Neural crest cell (in vitro differentiated cells): ENCODE data around the gene PTPRG. TPM values are rescaled to one million over a fixed set of nuclear protein-coding genes. Genes with fewer than 3 reads are reported as not detected.

Experiments
- DNase-seq: peaks from one replicate; pipeline ENCODE4 v3.0.0; 2021; ENCODE audit warnings: low read depth, mixed read lengths, low spot score
- H3K27ac Mint-ChIP-seq: one replicate; pipeline ENCODE4 v1.8.0; 2021; ENCODE audit warnings: mild to moderate bottlenecking, mixed read lengths; ENCODE audit not compliant: unreplicated experiment
- H3K27me3 Mint-ChIP-seq: 2 replicates; pipeline ENCODE4 v1.8.0; 2021; ENCODE audit warnings: low read depth, mild to moderate bottlenecking, mixed read lengths
- H3K36me3 Mint-ChIP-seq: 2 replicates; pipeline ENCODE4 v1.8.0; 2021; ENCODE audit warnings: low read depth, mild to moderate bottlenecking, mixed read lengths
- H3K4me1 Mint-ChIP-seq: 2 replicates; pipeline ENCODE4 v1.8.0; 2021; ENCODE audit warnings: mixed read lengths
- H3K4me3 Mint-ChIP-seq: one replicate; pipeline ENCODE4 v1.8.0; 2021; ENCODE audit warnings: mild to moderate bottlenecking, mixed read lengths
- H3K9me3 Mint-ChIP-seq: 2 replicates; pipeline ENCODE4 v1.8.0; 2021; ENCODE audit warnings: mixed read lengths
- total RNA-seq: library from RNA; stranded (reverse); gene quantifications from 2 replicates; pipeline ENCODE4 v1.2.1, GENCODE V29; 2021
- TF ChIP-seq, protein P1 (sequence below): fragments of 200-600 bp; sonication (generic); conservative IDR thresholded peaks from 2 replicates; pipeline ENCODE4 v1.5.0; 2021; ENCODE audit warnings: antibody characterized with exemption, mild to moderate bottlenecking

Gene PTPRG
- total RNA-seq, 1 donor from 2014 or later = 41.2 TPM

DNA sequence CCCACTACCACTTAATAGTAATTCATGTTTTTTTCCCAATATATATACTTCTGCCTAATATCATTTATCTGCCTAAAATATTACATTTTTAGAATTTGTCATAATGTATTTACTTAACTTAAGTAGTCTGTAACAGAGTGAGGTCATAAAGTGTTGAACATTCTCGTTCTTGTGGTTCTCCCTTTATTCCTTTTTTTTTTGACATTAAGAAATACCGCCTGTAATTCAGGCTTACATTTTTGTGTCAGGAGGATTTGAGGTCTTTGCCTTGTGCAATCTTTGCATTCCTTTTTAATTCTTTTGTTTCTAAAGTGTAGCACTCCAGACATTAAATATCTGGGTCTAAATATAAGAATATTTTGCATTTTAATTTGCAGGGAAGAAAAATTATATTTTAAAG is 315.4 kb downstream of the PTPRG start:
- Mint-ChIP-seq H3K4me1 (peaks cover 13% of the 10 kb centered on the region), H3K27ac (no peak overlapping the region), H3K27me3 (no peaks in the 10 kb centered on the region), H3K4me3 (no peak overlapping the region), H3K36me3 (no peaks in the 10 kb centered on the region), H3K9me3 (no peaks in the 10 kb centered on the region)
- DNase-seq = no peak
- TF ChIP-seq, protein P1, sequence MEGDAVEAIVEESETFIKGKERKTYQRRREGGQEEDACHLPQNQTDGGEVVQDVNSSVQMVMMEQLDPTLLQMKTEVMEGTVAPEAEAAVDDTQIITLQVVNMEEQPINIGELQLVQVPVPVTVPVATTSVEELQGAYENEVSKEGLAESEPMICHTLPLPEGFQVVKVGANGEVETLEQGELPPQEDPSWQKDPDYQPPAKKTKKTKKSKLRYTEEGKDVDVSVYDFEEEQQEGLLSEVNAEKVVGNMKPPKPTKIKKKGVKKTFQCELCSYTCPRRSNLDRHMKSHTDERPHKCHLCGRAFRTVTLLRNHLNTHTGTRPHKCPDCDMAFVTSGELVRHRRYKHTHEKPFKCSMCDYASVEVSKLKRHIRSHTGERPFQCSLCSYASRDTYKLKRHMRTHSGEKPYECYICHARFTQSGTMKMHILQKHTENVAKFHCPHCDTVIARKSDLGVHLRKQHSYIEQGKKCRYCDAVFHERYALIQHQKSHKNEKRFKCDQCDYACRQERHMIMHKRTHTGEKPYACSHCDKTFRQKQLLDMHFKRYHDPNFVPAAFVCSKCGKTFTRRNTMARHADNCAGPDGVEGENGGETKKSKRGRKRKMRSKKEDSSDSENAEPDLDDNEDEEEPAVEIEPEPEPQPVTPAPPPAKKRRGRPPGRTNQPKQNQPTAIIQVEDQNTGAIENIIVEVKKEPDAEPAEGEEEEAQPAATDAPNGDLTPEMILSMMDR = no peak

DNA sequence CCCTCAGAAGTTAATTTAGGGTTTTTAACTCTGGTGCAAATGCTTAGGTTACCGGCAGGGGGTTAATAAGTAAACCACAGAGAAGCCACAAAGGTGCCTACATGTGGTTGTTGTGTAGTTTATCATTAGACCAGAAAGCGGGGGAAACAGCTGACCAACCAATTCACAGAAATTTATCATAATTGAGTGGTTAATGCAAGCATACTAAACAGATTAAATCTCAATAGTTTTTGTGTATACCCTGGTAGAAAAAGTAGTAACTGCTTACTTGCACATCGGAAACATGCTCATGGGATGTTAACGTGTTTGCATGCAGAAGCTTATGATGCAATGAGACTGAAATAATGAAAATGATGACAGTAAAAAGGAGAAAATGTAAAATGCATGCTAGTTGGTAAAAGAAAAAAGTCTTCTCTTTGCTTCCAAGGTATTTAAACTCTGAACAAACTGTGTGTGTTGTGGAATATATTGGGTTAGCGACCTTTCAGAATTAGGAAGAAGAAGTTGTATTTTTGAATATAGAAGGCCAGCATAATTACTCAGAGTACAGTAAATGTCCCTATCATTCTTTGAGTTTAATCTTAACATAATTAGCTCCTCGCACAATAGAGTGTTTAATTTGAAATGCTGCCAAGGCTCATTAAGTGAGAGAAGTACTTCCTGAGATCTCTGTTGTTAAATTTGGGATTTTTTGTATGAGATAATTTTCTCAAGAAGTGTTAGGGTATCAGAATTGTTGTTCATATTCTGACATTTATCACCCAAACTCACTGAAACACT is 316.2 kb downstream of the PTPRG start:
- H3K27ac Mint-ChIP-seq = no peak overlapping the region
- DNase-seq = no peak
- no peaks in the 10 kb centered on the region for H3K36me3 Mint-ChIP-seq
- H3K9me3 Mint-ChIP-seq = no peaks in the 10 kb centered on the region
- H3K27me3 Mint-ChIP-seq = no peaks in the 10 kb centered on the region
- TF ChIP-seq, protein P1 = peak; percentile 40
- H3K4me3 Mint-ChIP-seq = no peak overlapping the region
- peaks cover 13% of the 10 kb centered on the region for H3K4me1 Mint-ChIP-seq

DNA sequence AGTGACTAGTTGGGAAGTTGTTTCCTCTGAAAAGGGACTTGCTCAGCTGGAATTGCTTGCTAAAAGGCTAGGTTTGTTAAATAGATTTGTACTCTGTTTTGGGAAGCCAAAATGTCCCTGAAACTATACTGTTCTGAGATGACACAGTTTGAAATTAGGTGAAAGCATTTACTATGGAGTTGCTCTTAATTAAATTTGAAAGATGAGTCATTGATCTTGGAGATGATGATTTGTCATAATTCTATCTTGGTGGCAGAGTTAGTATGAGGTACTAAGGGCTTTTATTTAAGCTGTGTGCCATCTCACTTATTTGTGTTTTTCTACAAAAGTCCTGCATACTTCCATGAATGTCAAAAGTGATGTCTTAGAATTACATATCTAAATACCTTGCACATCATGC is 320.9 kb downstream of the PTPRG start:
- peaks cover 3% of the 10 kb centered on the region for H3K4me1 Mint-ChIP-seq
- no peak for DNase-seq
- TF ChIP-seq, protein P1 = no peak
- no peaks in the 10 kb centered on the region for H3K36me3 Mint-ChIP-seq
- H3K27me3 Mint-ChIP-seq = no peaks in the 10 kb centered on the region
- no peak overlapping the region for H3K4me3 Mint-ChIP-seq
- no peak overlapping the region for H3K27ac Mint-ChIP-seq
- no peaks in the 10 kb centered on the region for H3K9me3 Mint-ChIP-seq

DNA sequence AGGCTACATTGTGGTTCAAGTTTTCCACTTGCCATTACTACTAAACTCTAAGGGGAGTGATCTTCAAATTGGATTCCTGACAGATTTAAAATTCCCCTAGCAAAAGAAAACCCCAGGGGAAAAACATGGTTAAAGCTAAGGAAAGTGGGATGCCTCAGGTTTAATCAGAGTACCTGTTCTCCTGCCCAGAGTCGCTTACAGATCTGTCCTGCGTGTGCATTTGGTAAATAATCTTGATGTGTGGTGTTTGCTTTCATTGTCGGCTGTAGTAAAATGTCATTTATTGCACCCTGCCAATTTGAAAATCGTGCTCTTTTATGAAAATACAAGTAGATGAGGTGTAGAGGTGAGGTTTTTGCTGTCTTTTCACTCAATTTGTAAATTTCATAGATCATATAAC is 323.4 kb downstream of the PTPRG start:
- DNase-seq = no peak
- TF ChIP-seq, protein P1 = no peak
- H3K36me3 Mint-ChIP-seq = no peaks in the 10 kb centered on the region
- H3K9me3 Mint-ChIP-seq = no peaks in the 10 kb centered on the region
- no peak overlapping the region for H3K27ac Mint-ChIP-seq
- H3K4me3 Mint-ChIP-seq = no peak overlapping the region
- H3K4me1 Mint-ChIP-seq = peaks cover 7% of the 10 kb centered on the region
- no peaks in the 10 kb centered on the region for H3K27me3 Mint-ChIP-seq

DNA sequence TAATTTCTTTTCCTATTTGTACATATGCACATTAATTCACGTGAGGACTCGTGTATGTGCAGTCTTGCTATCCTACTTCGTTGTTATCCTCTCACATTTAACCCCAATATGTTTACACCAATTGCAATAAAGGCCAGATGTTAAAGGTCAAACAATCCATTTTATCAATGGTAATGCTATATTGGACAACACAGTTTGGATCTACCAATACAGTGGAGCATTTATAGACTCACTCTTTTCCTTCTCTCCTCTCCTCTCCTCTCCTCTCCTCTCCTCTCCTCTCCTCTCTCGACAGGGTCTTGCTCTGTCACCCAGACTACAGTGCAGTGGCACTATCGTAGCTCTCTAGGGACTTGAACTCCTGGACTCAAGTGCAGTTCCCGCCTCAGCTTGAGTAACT is 324.0 kb downstream of the PTPRG start:
- TF ChIP-seq, protein P1 = no peak
- H3K4me1 Mint-ChIP-seq = peaks cover 13% of the 10 kb centered on the region
- no peaks in the 10 kb centered on the region for H3K27me3 Mint-ChIP-seq
- no peak overlapping the region for H3K4me3 Mint-ChIP-seq
- DNase-seq = no peak
- no peaks in the 10 kb centered on the region for H3K36me3 Mint-ChIP-seq
- H3K27ac Mint-ChIP-seq = no peak overlapping the region
- H3K9me3 Mint-ChIP-seq = no peaks in the 10 kb centered on the region
